ENCODE data around the gene ADGRG3.

DNA sequence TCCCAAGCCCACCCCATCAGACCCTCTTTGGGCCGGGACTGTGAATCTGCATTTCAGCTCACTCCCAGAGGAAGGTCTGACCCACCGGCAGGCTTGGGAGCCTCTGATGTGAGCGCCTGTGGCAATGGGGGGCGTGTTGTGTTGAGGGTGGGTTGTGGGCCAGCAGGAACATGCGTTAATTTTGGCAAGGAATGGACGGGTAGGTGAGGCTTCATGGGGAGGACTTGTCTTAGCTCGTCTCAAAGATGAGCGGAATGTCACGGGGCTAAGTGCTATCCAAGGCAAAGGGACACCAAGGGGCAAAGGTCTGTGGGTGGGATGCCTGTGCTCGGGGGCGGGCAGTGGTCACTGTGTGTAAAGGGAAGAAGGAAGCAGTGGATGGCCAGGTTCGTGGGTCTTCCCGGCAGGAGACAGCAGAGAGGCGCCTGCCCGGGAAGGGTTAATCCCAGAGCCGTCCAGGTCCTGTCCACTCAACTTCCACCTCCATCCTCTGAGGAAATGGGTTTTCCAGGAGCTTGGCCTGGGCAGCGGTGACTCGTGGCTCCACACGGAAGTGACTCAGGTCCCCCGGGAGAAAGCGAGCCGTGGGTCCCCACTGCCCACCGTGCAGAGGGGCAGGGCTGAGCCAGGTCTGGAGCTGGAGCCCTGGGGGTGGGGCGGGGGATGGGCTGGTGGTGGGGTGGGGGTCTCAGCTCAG is 22.3 kb upstream of the ADGRG3 start:
- TF ChIP-seq, protein P1, sequence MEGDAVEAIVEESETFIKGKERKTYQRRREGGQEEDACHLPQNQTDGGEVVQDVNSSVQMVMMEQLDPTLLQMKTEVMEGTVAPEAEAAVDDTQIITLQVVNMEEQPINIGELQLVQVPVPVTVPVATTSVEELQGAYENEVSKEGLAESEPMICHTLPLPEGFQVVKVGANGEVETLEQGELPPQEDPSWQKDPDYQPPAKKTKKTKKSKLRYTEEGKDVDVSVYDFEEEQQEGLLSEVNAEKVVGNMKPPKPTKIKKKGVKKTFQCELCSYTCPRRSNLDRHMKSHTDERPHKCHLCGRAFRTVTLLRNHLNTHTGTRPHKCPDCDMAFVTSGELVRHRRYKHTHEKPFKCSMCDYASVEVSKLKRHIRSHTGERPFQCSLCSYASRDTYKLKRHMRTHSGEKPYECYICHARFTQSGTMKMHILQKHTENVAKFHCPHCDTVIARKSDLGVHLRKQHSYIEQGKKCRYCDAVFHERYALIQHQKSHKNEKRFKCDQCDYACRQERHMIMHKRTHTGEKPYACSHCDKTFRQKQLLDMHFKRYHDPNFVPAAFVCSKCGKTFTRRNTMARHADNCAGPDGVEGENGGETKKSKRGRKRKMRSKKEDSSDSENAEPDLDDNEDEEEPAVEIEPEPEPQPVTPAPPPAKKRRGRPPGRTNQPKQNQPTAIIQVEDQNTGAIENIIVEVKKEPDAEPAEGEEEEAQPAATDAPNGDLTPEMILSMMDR (IDR thresholded peaks at IDR 0.05), result no peak
- TF ChIP-seq EZH2 (IDR thresholded peaks at IDR 0.05; ENCODE audit: borderline replicate concordance, insufficient read depth, low read depth, low read length, poor library complexity, severe bottlenecking), result no peak
